Kidney (tissue), 14 donors: ENCODE data around the gene LAMA4. TPM values are rescaled to one million over a fixed set of nuclear protein-coding genes. Genes with fewer than 3 reads are reported as not detected.
"Not testable (repeated sequence)": the region's sequence is repeated elsewhere in the genome, so short reads cannot be mapped to it uniquely, and the experiment has no call there.

Source experiments
- DNase-seq, 5 donors: peaks; one replicate each; pipeline ENCODE4 v3.0.0-alpha.2; 2013 to 2020
- FAIRE-seq: peaks from 2 replicates; lab custom pipeline; 2012; peaks lifted over from hg19 to GRCh38; lab: Jason Lieb, UNC
- H3K27ac ChIP-seq, 2 donors: one replicate each; pipeline ENCODE4 v1.7.0; 2013; ENCODE audit warnings: low read depth in 2 of 2, low read length in 2 of 2, inconsistent platforms in 1 of 2
- H3K27me3 ChIP-seq: one replicate; pipeline ENCODE4 v1.7.1; 2013; ENCODE audit warnings: low read length, inconsistent platforms; ENCODE audit not compliant: control insufficient read depth, insufficient read depth
- H3K36me3 ChIP-seq, 3 donors: one replicate each; pipeline versions ENCODE4 v1.7.0 to v1.7.1; 2013; ENCODE audit warnings: low read length in 3 of 3, control low read depth in 1 of 3, inconsistent platforms in 1 of 3; ENCODE audit not compliant: insufficient read depth in 3 of 3, control insufficient read depth in 2 of 3
- H3K4me1 ChIP-seq, 3 donors: one replicate each; pipeline versions ENCODE4 v1.7.0 to v1.7.1; 2013; ENCODE audit warnings: low read length in 3 of 3, inconsistent platforms in 1 of 3, low read depth in 1 of 3; ENCODE audit not compliant: control insufficient read depth in 2 of 3, insufficient read depth in 2 of 3
- H3K4me3 ChIP-seq, 3 donors: one replicate each; pipeline versions ENCODE4 v1.7.0 to v1.8.1; 2013; ENCODE audit warnings: low read length in 3 of 3, control low read depth in 1 of 3, inconsistent platforms in 1 of 3
- H3K9ac ChIP-seq, 3 donors: one replicate each; pipeline versions ENCODE4 v1.7.0 to v1.7.1; 2013; ENCODE audit warnings: low read length in 3 of 3, control low read depth in 1 of 3, inconsistent platforms in 1 of 3
- H3K9me3 ChIP-seq, 3 donors: one replicate each; pipeline versions ENCODE4 v1.7.0 to v1.7.1; 2013; ENCODE audit warnings: low read length in 3 of 3, control low read depth in 1 of 3, inconsistent platforms in 1 of 3; ENCODE audit not compliant: control insufficient read depth in 2 of 3, insufficient read depth in 1 of 3
- CTCF ChIP-seq: IDR thresholded peaks from 3 replicates; pipeline ENCODE4 v1.5.1; 2012; ENCODE audit warnings: mild to moderate bottlenecking, moderate library complexity, borderline replicate concordance; ENCODE audit not compliant: insufficient read depth; ENCODE audit errors: extremely low read depth
- intact Hi-C: fragments of 100-400 bp; cut with DNase I; formaldehyde crosslinking; loops from one replicate; pipeline ENCODE4 v1.11.1; 2022
- polyA plus RNA-seq: library from polyadenylated mRNA; stranded (reverse); fragments of 350-450 nt; fragmentation: Illumina TruSeq; extraction: RNeasy Lipid Tissue Mini Kit (QIAGEN cat#74804); gene quantifications from one replicate; pipeline ENCODE4 v1.2.3, GENCODE V29; 2014; ENCODE audit warnings: low read depth, low replicate concordance; ENCODE audit not compliant: insufficient read depth
- total RNA-seq: library from RNA; stranded (reverse); fragmentation: NEBNext Ultra II Directional; extraction: Animal tissue kit (Norgen Biotek cat#: 25700); gene quantifications from one replicate; pipeline ENCODE4 v1.2.1, GENCODE V29; 2021
- donor health status: control.
- donor health status: control.
- donor health status: control.
- donor health status: control.
- donor health status: control.
- donor health status: DM: yes; HTN: yes; CAD: no.
- donor health status: Normal renal cell carcinoma (clear cell type).

The LAMA4 gene
- total and polyA plus RNA-seq, 2 donors from 2014 or later: 5.6 to 20.7 TPM

DNA sequence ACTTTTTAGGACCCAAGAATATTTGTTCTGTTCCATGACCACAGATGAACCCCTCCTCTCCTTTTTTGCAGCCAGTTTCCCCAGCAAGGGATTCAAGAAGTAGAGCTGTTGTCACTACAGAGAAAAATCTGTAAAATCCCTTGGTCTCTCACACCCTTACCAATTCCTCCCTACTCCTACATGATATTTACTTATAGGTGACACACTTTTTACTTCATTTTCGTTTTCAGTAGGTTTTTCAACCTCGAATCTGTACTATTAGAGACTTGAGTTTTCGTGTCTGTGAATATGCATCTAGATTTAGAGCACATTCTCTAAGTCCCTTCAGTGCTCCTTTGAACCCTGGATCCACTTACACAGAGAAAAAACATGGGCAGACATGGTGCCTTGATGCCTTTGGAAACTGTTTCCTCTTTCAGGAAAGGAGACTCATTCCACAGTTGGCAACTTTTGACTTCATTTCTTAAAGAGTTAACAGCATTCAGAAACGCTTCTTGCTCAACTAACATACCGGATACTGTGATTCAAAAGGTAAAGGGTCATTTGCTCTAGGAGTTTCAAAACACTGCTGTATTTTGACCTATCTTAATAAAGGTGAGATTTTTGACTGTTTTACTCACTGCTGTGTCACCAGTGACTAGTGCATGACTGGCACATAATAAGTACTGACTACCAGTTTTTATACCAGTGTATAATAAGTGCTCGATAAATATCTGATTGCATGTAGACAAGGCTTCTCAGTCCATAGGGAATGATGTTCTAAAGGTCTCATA is 50.6 kb downstream of the LAMA4 start:
- H3K4me3 ChIP-seq: no peak overlapping the region
- DNase-seq (no peak), FAIRE-seq (no peak)
- H3K9ac ChIP-seq: no peak overlapping the region
- no peaks in the 10 kb centered on the region for H3K9me3 ChIP-seq
- no peaks in the 10 kb centered on the region for H3K27me3 ChIP-seq
- no peak overlapping the region for H3K27ac ChIP-seq
- H3K4me1 ChIP-seq: peaks cover 0 to 13% (median 8%) of the 10 kb centered on the region in 3 donors
- no peak for TF ChIP-seq CTCF
- no peaks in the 10 kb centered on the region for H3K36me3 ChIP-seq
- intact Hi-C loops: no loop called here

DNA sequence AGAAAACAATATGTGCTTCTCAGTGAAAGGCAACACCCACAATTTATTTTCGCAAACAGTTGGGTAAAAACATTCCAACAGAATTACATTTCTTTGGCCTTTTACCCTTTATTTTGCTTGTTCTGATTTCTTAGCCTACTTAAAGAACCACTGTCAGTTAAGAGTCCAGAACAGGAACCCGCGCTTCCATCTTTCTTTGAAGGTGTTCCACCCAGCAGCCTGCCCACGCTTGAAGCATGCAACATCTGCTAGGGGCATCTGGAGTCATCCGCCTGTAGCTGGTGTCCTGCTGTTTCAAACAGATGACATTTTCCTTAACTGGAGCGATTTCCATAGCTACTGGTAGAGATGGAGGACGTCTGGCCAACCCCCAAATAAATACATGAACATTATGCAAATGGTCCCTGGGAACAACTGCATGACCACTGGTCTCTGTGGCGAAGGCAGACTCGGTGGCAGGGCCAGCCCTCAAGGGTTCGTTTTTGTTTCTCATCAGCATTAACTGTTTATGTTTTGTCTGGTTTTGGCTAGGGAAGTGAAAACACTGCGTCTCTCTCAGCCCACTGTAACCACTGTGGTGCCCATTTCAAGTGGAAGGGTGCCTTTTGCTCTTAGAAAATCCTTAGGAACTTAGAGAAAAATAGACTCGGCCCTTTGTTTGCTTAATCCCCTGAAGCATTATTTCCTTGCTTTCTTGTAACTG is 51.6 kb downstream of the LAMA4 start:
- Histone ChIP-seq H3K36me3 (no peaks in the 10 kb centered on the region), H3K27ac (no peak overlapping the region), H3K4me3 (no peak overlapping the region), H3K9me3 (no peaks in the 10 kb centered on the region), H3K27me3 (no peaks in the 10 kb centered on the region), H3K4me1 (peaks cover 0 to 13% (median 8%) of the 10 kb centered on the region in 3 donors), H3K9ac (no peak overlapping the region)
- TF ChIP-seq CTCF: no peak
- intact Hi-C loops: no loop called here
- FAIRE-seq (no peak), DNase-seq (no peak)

- H3K36me3 ChIP-seq, FAIRE-seq, H3K27ac ChIP-seq, H3K4me3 ChIP-seq, H3K9me3 ChIP-seq, DNase-seq, H3K9ac ChIP-seq, H3K27me3 ChIP-seq, intact Hi-C loops: not testable (repeated sequence)
- H3K4me1 ChIP-seq: peaks cover 0 to 13% (median 8%) of the 10 kb centered on the region in 3 donors
Measured at GRCh38 chr6:112200185-112200914, 54.0 kb downstream of the LAMA4 start.

DNA sequence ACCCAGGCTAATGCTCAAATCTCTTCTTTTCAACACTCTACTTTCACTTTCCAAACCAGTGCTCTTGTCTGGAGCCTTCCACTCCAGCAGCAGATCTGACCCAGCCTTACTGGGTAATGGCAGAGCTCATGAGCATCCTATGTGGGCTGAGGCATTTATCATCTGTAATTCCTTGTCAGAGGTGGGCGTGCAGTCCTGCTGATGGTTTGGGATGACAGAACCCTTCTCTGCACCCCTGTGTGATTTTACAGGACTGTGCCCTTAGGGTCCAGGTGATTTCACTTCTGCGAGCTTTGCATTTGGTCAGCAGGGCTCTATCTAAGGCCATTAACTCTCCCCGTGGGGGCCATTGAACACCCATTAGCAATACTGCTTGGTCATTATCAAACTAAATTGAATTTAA is 55.4 kb downstream of the LAMA4 start:
- Histone ChIP-seq H3K36me3 (no peaks in the 10 kb centered on the region), H3K4me3 (no peak overlapping the region), H3K9me3 (no peaks in the 10 kb centered on the region), H3K9ac (no peak overlapping the region), H3K27me3 (no peaks in the 10 kb centered on the region), H3K27ac (no peak overlapping the region), H3K4me1 (peaks cover 0 to 17% (median 10%) of the 10 kb centered on the region in 3 donors)
- intact Hi-C loops: no loop called here
- peak in 1 of 5 donors; percentile 56 for DNase-seq
- TF ChIP-seq CTCF: no peak
- no peak for FAIRE-seq
